ENCODE results near the gene ADAMTSL1. TPM values are rescaled to one million over a fixed set of nuclear protein-coding genes. Genes with fewer than 3 reads are reported as not detected.
"Not testable (repeated sequence)": the region's sequence is repeated elsewhere in the genome, so short reads cannot be mapped to it uniquely, and the experiment has no call there.

Gene ADAMTSL1
- total and polyA plus RNA-seq, 5 experiments from 2014 or later = not detected

DNA sequence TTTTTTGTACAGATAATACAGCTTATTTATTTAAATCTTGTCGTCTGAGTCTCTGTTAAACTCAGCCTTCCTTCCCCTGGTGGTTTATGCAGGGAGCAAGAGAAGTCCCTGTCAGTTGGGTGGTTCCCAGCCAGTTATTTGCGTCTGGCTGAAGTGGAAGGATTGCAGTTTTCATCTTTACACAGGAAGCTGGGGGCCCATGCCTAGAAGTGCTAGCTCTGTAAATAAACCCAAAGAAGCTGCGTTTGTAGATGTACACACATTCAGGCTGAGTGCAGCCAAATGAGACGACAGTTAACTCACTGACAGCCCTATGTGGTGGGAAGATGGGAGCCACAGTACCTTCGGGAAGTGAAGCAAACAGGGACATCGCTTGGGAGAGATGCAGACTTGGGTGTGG lies 437.0 kb downstream of the ADAMTSL1 start:
- no peak for ATAC-seq
- POLR2A ChIA-PET = no interaction called here
- Mint-ChIP-seq H3K27me3 (peaks cover 2 to 22% (median 14%) of the 10 kb centered on the region in 5 donors), H3K4me3 (no peak overlapping the region), H3K9me3 (no peaks in the 10 kb centered on the region), H3K27ac (no peak overlapping the region), H3K36me3 (peaks cover 0 to 2% (median 0%) of the 10 kb centered on the region in 3 donors), H3K4me1 (no peaks in the 10 kb centered on the region)
- no peak for DNase-seq

DNA sequence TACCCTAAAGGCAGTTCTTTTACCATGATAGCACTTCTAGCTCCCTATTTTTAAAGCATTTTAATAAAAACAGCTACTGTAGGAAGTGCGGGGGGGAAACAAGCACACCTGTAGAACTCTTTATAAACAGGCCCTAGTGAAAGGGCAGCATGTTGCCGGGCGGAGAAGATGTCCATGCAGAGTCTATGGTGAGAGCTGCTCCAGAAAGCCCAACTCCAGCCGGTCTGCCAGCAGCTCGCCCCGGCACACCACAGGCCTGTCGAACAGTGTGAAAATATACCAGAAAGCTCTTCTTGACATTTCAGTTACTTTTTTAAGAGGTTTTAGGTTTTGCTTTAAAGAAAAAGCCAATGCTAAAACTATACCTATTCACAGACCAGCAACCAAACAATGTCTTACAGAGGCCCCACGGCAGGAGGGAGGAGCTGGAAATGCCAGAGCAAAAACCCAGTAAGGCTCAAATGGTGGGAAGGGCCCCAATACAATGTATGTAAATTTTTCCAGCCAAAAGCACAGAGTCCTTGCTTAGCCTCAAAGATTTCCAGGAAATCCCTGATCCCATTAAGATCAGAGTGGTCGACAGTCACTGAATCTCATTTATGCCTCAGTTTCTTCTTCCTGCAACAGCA lies 437.9 kb downstream of the ADAMTSL1 start:
- H3K9me3 Mint-ChIP-seq = no peaks in the 10 kb centered on the region
- peaks cover 0 to 2% (median 0%) of the 10 kb centered on the region in 3 donors for H3K36me3 Mint-ChIP-seq
- H3K27ac Mint-ChIP-seq = no peak overlapping the region
- POLR2A ChIA-PET = no interaction called here
- DNase-seq (no peak), ATAC-seq (no peak)
- no peaks in the 10 kb centered on the region for H3K4me1 Mint-ChIP-seq
- no peak overlapping the region for H3K4me3 Mint-ChIP-seq
- H3K27me3 Mint-ChIP-seq = peaks cover 2 to 22% (median 14%) of the 10 kb centered on the region in 5 donors

DNA sequence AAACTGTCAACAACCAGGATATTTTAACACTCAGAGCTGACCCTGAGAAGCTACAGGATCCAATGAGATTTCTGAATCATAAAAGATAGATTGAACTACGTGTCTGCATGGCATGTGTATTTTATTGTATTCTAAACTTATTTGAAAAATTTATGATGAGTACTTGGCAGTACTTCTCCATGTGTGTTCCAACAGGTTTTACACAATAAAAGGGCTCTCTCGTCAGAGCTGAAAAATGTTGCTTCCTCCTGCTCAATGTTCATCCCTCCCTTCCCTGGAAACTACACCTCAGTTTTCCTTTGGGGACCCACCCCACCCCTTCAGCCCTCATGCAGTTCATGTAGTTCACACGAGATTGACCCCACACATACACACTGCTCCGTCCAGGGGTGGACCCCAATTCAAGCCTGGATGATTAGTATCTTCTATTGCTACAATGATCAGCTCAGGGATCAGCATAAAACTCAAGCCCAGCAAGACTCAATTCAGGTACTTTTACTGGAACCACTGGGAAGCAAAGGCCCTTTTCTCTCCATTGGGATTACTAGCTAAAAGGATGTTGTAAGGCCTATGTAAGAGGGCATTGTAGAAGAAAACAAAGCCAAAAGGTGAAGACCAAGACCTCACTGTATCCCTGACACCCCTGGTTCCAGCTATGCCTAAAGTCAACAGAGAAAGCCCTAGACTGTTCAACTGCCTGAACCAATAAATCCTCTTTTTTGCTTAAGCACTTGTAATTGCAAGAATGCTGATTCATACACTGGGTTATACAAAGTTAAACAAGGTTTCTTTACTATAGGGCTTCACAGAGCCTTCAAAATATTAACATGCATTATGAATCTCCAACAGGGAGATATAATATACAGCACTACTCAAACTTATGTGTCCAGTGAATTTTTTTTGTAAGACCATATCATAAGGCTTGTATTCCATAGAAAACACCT lies 446.5 kb downstream of the ADAMTSL1 start:
- Mint-ChIP-seq H3K9me3 (no peaks in the 10 kb centered on the region), H3K36me3 (no peaks in the 10 kb centered on the region), H3K27me3 (peaks cover 0 to 10% (median 5%) of the 10 kb centered on the region in 5 donors), H3K4me3 (no peak overlapping the region), H3K4me1 (no peaks in the 10 kb centered on the region), H3K27ac (no peak overlapping the region)
- DNase-seq (no peak), ATAC-seq (no peak)
- POLR2A ChIA-PET = no interaction called here

GRCh38 chr9:18921366-18922075 lies 447.6 kb downstream of the ADAMTSL1 start:
- Mint-ChIP-seq H3K36me3 (no peaks in the 10 kb centered on the region), H3K4me1 (no peaks in the 10 kb centered on the region), H3K27me3 (peaks cover 0 to 10% (median 5%) of the 10 kb centered on the region in 5 donors), H3K4me3 (no peak overlapping the region), H3K9me3 (no peaks in the 10 kb centered on the region), H3K27ac (no peak overlapping the region)
- POLR2A ChIA-PET = no interaction called here
- DNase-seq = no peak
- no peak for ATAC-seq

- no peak overlapping the region for H3K4me3 Mint-ChIP-seq
- H3K27me3 Mint-ChIP-seq = peaks cover 0 to 10% (median 5%) of the 10 kb centered on the region in 5 donors
- no peaks in the 10 kb centered on the region for H3K9me3 Mint-ChIP-seq
- no peak overlapping the region for H3K27ac Mint-ChIP-seq
- POLR2A ChIA-PET = no interaction called here
- H3K4me1 Mint-ChIP-seq = no peaks in the 10 kb centered on the region
- no peak for ATAC-seq
- H3K36me3 Mint-ChIP-seq = no peaks in the 10 kb centered on the region
- no peak for DNase-seq
Measured at GRCh38 chr9:18922161-18922885, 448.4 kb downstream of the ADAMTSL1 start.

- no peak for ATAC-seq
- no peak for DNase-seq
- Mint-ChIP-seq H3K4me3 (no peak overlapping the region), H3K36me3 (no peaks in the 10 kb centered on the region), H3K9me3 (no peaks in the 10 kb centered on the region), H3K4me1 (no peaks in the 10 kb centered on the region), H3K27ac (no peak overlapping the region), H3K27me3 (peaks cover 0 to 9% (median 0%) of the 10 kb centered on the region in 5 donors)
- POLR2A ChIA-PET = no interaction called here
Measured at GRCh38 chr9:18923167-18923566, 449.2 kb downstream of the ADAMTSL1 start.

GRCh38 chr9:18923671-18924430 lies 449.9 kb downstream of the ADAMTSL1 start:
- peaks cover 0 to 9% (median 0%) of the 10 kb centered on the region in 5 donors for H3K27me3 Mint-ChIP-seq
- no peaks in the 10 kb centered on the region for H3K36me3 Mint-ChIP-seq
- no peaks in the 10 kb centered on the region for H3K4me1 Mint-ChIP-seq
- ATAC-seq = no peak
- POLR2A ChIA-PET = no interaction called here
- no peaks in the 10 kb centered on the region for H3K9me3 Mint-ChIP-seq
- DNase-seq = no peak
- no peak overlapping the region for H3K27ac Mint-ChIP-seq
- no peak overlapping the region for H3K4me3 Mint-ChIP-seq

- DNase-seq (no peak), ATAC-seq (no peak)
- POLR2A ChIA-PET = no interaction called here
- H3K9me3 Mint-ChIP-seq = no peaks in the 10 kb centered on the region
- no peak overlapping the region for H3K27ac Mint-ChIP-seq
- H3K36me3 Mint-ChIP-seq = no peaks in the 10 kb centered on the region
- H3K4me3 Mint-ChIP-seq = no peak overlapping the region
- no peaks in the 10 kb centered on the region for H3K4me1 Mint-ChIP-seq
- no peaks in the 10 kb centered on the region for H3K27me3 Mint-ChIP-seq
Measured at GRCh38 chr9:18925880-18926279, 451.9 kb downstream of the ADAMTSL1 start.

DNA sequence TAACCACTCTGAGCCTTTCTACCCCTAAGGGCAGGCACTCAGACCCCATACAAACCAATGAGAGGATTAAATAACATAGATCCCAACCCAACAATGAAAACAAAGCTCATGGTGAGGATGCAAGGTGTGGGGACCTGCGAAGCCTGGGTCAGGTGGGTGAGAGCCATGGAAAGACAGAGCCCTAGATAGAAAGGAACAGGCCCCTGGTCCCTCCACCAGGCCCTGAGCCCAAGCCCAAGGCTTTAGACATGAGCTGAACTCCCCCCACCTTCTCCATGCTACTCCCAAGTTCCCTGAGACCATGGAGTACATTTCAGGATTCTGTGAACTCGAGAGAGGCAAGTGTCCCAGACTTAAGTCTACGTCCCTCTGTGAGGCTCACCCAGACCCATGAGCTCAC lies 452.6 kb downstream of the ADAMTSL1 start:
- POLR2A ChIA-PET = no interaction called here
- DNase-seq (no peak), ATAC-seq (no peak)
- no peak overlapping the region for H3K4me3 Mint-ChIP-seq
- no peaks in the 10 kb centered on the region for H3K27me3 Mint-ChIP-seq
- H3K4me1 Mint-ChIP-seq = no peaks in the 10 kb centered on the region
- no peaks in the 10 kb centered on the region for H3K9me3 Mint-ChIP-seq
- H3K27ac Mint-ChIP-seq = no peak overlapping the region
- H3K36me3 Mint-ChIP-seq = no peaks in the 10 kb centered on the region

DNA sequence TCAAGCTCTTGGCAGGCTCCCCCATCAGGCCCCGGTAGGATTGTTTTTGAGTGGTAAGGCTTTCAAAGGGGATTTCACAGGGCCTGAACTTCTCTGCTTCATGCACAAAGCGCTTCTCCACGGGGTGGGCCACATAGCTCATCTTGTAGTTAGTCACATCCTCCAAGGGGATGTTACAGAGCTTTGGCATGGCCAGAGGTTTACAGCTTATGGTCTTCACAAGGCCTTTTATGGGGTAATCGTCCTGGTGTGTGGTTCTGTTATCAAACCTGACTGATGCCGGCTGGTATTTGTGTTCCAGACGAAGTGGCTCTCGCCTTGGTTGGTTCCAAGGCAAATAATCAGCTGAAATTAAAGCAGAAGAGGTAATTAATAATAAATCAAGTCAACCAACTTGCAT lies 454.8 kb downstream of the ADAMTSL1 start:
- Mint-ChIP-seq H3K36me3 (no peaks in the 10 kb centered on the region), H3K4me3 (no peak overlapping the region), H3K27me3 (no peaks in the 10 kb centered on the region), H3K4me1 (no peaks in the 10 kb centered on the region), H3K9me3 (peaks cover 0 to under 1% (median 0%) of the 10 kb centered on the region in 9 donors), H3K27ac (no peak overlapping the region)
- ATAC-seq = no peak
- POLR2A ChIA-PET = no interaction called here
- DNase-seq = no peak

GRCh38 chr9:18930611-18931010 lies 456.7 kb downstream of the ADAMTSL1 start:
- H3K27ac Mint-ChIP-seq, H3K4me3 Mint-ChIP-seq, POLR2A ChIA-PET, DNase-seq, H3K27me3 Mint-ChIP-seq, H3K4me1 Mint-ChIP-seq, ATAC-seq, H3K36me3 Mint-ChIP-seq: not testable (repeated sequence)
- H3K9me3 Mint-ChIP-seq = peaks cover 0 to 17% (median 7%) of the 10 kb centered on the region in 9 donors

DNA sequence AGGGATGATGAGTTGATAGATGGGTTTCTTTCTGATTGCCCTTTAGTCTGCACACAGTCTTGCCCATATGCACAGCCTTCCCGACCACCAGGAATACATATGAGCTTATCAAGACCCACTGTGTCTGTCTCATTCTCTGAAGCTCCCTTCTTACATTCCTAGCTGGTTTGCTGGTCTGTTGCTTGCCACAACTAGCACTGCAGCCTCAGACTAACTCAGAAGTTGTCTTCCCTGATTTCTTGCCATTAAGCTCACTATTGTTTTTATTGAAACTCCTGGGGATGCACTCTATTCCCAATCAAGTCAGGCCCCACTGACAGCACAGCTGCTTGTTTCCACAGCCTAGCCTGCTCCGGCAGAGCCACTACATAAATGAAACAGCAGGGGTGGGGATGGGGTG lies 461.6 kb downstream of the ADAMTSL1 start:
- H3K36me3 Mint-ChIP-seq = peaks cover 0 to 10% (median 2%) of the 10 kb centered on the region in 3 donors
- H3K27ac Mint-ChIP-seq = no peak overlapping the region
- ATAC-seq = no peak
- no peak overlapping the region for H3K4me3 Mint-ChIP-seq
- H3K27me3 Mint-ChIP-seq = peaks cover 0 to 8% (median 2%) of the 10 kb centered on the region in 5 donors
- POLR2A ChIA-PET = no interaction called here
- H3K4me1 Mint-ChIP-seq = no peaks in the 10 kb centered on the region
- H3K9me3 Mint-ChIP-seq = peaks cover 0 to 18% (median 7%) of the 10 kb centered on the region in 9 donors
- DNase-seq = no peak

All from naive thymus-derived CD8-positive, alpha-beta T cell (primary cell).